Mesenteric fat pad (tissue), 1 donor: ENCODE data around the gene SPRYD3. TPM values are rescaled to one million over a fixed set of nuclear protein-coding genes. Genes with fewer than 3 reads are reported as not detected.

Experiments used
- DNase-seq: peaks from one replicate; pipeline ENCODE4 v3.0.0-alpha.2; 2020; ENCODE audit warnings: low spot score
- total RNA-seq: library from RNA; stranded (reverse); fragmentation: NEBNext Ultra II Directional; extraction: Animal tissue kit (Norgen Biotek cat#: 25700); gene quantifications from one replicate; pipeline ENCODE4 v1.2.1, GENCODE V29; 2021
- donor health status: DM: yes; HTN: yes; CAD: no.

SPRYD3 gene
- total RNA-seq, 1 donor from 2014 or later, result 46.2 TPM

DNA sequence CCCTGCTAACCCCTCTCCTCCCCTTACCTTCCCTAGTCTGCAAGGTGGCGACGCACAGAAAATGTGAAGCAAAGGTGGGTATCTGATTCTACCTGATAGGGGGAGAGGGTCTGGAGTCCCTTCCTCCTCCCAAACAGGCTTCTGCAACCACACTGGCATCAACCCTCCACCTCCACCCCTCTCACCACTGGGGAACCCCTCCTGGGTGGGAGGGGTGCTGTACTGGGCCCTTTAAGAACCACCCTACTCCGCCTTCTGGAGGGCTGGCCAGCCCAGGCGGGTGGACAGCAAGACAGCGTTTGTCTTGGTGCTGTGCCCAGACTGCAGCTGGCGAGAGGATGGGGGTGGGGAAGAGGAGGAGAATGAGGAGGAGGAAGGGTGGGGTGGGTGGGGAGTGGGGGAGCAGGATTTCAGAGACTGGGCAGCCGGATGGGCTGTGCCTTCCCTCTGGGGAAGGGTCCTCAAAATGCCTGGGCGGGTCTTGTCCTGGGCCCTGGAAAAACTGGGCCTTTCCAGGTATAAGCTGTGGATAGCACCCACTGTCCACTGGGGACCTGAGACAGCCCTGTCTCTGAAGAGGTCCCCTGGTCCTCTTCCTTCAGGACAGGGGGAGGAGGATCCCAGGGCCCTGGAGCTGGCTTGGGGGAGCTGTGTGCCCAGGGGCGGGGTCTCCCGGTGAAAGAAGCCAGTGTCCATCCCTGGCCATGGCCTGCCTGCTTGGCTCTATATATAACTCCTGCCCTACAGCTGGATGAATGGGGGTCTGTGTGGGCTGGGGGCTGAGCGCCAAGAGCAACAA lies 26.6 kb downstream of the SPRYD3 start:
- peak; percentile 92 for DNase-seq

- DNase-seq, result peak; percentile 73
These were observed 27.2 kb downstream of the SPRYD3 start for GRCh38 chr12:53051881-53052412.

- peak; percentile 90 for DNase-seq
These were observed 27.9 kb downstream of the SPRYD3 start for GRCh38 chr12:53051058-53051880.

GRCh38 chr12:53050426-53051057 lies 28.6 kb downstream of the SPRYD3 start:
- DNase-seq, result no peak

GRCh38 chr12:53049571-53050318 lies 29.4 kb downstream of the SPRYD3 start, which contains the start of gene TNS2:
Gene TNS2, plus strand, starts transcription at chr12:53050065. Its CDS starts 121 bp downstream, at chr12:53050186.
- DNase-seq, result no peak

GRCh38 chr12:53048780-53049401 lies 30.3 kb downstream of the SPRYD3 start:
- DNase-seq, result no peak

- DNase-seq, result no peak
These were observed 31.0 kb downstream of the SPRYD3 start for GRCh38 chr12:53048033-53048779.

GRCh38 chr12:53047221-53048032 lies 31.8 kb downstream of the SPRYD3 start:
- peak; percentile 92 for DNase-seq

DNA sequence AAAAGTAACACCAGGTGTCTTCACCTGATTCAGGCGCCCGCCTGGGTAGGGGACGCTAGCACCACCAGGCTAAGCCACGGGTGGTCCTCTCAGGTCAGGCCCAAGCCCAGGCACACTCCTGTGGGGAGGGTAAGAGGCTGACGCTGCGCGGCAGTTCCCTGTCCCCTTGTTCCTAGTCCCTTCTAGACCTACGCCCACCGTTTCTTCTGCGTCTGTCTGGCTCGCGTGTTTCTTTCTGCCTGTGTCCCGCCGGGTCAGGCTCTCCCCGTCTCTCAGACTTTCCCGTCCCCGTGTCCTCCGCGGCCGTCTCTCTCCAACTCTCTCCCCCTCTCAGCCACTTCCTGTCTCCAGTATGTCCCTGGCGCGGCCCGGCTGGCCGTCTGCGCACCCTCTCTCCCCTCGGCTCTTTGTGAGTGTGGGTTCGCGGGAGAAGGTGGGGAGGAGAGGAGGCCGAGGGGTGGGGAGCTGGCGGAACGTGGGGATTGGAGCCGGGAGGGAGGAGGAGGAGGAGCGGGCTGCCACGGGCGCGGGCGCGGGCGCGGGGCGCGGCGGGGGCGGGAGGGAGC lies 32.5 kb downstream of the SPRYD3 start:
- peak; percentile 93 for DNase-seq

- peak; percentile 53 for DNase-seq
These were observed 33.5 kb downstream of the SPRYD3 start for GRCh38 chr12:53045696-53046045.

DNA sequence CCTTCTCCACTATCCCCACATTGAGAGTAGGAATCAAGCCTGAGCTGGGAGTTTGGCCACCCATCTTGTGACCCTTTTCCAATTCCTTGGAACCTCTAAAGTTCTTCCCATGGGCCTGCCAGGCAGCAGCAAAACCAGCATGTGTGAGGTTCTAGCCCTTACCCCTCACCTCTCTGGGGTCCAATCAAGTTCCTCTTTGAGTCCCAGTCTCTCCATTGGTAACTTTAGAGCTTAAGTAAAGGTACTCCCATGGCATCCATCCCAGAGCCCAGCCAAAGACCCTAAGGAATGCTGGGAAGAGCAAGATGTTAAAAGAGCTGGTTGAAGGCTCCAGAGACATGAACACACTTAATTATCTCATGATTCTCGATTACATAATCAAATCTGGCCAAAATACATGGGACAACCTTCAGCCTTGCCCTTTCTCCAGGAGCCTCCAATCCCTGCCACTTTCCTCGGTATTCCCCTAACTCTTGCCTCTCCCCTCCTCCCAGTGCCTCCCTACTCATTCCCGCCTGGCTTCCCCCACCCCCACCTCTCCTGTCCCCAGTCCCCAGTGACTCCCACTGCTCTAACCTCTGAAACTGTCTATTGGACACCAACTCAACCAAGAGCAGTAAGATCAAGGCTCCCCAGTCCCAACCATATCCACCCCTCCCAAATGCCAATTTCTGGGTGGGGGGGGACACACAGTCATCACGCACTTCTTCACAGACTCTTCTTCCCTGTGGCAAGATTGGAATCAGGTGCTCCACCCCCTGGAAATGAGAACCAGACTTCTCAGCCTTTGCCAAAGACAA lies 34.1 kb downstream of the SPRYD3 start:
- DNase-seq, result peak; percentile 45

GRCh38 chr12:53044052-53044581 lies 35.1 kb downstream of the SPRYD3 start:
- no peak for DNase-seq

DNA sequence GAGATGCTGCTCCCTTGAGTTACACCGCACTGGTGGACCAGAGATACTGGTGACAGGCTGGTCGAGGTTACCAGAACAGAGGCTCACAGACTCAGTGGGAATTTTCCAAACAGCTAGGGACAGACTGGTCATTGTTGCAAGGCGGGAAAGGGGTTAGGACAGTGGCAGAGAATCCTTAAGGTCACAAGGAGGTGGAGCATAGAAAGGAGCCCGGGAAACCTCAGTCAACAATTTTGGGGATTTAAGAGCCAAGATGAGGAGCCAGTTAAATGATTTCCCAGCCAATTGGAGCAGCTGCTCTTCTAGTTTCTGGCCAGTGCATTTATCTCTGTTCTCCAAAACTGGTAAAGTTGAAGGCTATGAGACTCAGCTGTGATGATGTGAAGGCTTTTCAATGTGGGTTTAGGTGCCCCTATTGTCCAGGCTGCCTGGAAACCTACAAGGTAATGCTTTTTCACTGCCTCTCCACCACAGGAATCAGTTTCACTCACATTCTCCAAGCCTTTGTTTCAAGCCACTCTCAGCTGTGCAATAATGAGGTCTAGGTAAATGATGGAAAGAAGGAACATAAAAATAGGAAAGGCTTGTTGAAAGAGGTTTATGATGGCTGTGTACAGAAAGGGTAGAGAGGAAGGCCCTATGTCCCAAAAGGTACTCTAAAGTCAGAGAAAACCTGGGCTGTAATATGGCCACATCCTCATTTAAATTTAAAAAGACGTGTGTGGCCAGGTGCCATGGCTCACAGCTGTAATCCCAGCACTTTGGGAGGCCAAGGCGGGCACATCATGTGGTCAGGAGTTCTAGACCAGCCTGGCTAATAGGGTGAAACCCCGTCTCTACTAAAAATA lies 36.4 kb downstream of the SPRYD3 start:
- no peak for DNase-seq

- DNase-seq, result no peak
These were observed 39.3 kb downstream of the SPRYD3 start for GRCh38 chr12:53039851-53040250.

DNA sequence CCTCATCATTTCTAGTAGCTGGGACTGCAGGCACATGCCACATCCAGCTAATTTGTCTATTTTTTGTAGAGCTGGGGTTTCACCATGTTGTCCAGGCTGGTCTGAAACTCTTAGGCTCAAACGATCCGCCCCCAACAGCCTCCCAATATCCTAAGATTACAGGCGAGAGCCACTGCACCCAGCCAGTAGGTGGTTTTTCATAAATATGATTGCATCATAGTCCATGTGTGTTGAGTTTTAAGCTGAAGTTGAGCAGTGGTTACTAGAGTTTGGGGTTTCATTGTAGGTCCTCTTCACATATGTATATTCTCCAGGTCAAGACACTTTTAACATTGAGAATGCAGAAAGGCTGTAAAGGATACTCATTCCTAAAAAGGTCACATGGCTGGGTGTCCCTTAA lies 42.4 kb downstream of the SPRYD3 start:
- no peak for DNase-seq

DNA sequence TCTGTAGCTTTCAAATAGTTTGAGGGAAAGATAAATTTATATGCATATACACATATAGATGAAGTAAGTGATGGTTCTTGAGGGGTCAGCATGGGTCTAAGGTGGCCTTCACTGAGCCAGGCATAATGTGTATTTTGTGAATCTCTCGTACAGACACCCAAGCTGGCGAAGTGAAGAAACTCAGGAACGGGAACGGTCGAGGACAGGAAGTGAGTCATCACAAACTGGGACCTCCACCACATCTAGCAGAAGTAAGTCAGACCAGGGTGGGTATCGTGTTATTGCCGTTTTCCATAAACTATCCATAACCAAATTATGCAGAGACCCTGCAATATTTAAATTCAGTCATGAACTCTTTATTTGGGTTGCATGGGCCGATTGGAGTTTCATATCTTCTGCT lies 44.7 kb downstream of the SPRYD3 start:
- no peak for DNase-seq
